Fibroblast of pulmonary artery (primary cell): ENCODE data around the gene EIF4E1B.

Experiments used
- DNase-seq: peaks from one replicate; pipeline ENCODE4 v3.0.0-alpha.2; 2010; ENCODE audit warnings: low read depth
- H3K4me3 ChIP-seq: replicated peaks from 2 replicates; pipeline ENCODE4 v1.5.1; 2011; ENCODE audit warnings: low read depth, mild to moderate bottlenecking, control low read depth, low read length, moderate library complexity
- TF ChIP-seq, protein P1 (sequence below): IDR thresholded peaks from 2 replicates; pipeline ENCODE4 v1.5.1; 2011; ENCODE audit warnings: mild to moderate bottlenecking, control low read depth, low read length, inconsistent platforms; ENCODE audit errors: missing control alignments

Gene EIF4E1B

DNA sequence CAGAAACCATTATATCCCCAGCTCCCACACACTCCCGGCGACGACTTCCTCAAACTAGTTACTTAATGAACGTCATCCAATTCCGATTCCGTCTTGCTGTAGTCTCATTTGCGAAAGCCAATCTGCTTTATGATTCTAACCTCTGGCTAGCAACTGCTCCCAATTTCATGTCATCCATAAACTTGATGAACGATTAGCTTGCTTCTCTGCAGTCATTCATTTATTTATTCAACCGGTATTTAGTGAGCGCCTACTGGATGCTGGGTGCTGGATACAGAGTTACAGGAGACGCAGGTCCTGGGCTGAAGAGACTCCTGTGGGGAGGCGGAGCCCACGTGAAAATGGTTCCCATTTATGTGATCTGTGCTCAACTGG lies 63.0 kb downstream of the EIF4E1B start:
- TF ChIP-seq, protein P1, sequence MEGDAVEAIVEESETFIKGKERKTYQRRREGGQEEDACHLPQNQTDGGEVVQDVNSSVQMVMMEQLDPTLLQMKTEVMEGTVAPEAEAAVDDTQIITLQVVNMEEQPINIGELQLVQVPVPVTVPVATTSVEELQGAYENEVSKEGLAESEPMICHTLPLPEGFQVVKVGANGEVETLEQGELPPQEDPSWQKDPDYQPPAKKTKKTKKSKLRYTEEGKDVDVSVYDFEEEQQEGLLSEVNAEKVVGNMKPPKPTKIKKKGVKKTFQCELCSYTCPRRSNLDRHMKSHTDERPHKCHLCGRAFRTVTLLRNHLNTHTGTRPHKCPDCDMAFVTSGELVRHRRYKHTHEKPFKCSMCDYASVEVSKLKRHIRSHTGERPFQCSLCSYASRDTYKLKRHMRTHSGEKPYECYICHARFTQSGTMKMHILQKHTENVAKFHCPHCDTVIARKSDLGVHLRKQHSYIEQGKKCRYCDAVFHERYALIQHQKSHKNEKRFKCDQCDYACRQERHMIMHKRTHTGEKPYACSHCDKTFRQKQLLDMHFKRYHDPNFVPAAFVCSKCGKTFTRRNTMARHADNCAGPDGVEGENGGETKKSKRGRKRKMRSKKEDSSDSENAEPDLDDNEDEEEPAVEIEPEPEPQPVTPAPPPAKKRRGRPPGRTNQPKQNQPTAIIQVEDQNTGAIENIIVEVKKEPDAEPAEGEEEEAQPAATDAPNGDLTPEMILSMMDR: no peak
- peak; percentile 31 for DNase-seq
- H3K4me3 ChIP-seq: no peak overlapping the region

DNA sequence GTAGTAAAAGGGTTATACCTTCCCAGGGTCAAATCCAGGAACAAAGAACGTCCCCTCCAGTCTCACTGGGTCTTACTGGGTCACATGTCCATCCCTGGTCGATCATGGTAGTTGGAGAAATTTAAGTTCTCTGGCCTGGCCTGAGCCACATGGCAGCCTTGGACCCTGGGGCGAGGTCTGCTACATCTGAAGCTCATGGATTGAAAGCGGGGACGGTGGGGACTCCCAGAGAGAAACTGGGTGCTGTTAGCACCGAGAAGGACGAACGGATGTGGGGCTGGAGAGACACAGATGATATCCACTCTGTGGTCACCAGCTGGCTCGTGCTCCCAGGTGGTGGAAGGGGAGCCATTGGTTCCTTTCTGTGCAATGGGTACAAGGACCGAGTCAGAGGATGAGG lies 63.7 kb downstream of the EIF4E1B start:
- TF ChIP-seq, protein P1: no peak
- H3K4me3 ChIP-seq: no peak overlapping the region
- no peak for DNase-seq

DNA sequence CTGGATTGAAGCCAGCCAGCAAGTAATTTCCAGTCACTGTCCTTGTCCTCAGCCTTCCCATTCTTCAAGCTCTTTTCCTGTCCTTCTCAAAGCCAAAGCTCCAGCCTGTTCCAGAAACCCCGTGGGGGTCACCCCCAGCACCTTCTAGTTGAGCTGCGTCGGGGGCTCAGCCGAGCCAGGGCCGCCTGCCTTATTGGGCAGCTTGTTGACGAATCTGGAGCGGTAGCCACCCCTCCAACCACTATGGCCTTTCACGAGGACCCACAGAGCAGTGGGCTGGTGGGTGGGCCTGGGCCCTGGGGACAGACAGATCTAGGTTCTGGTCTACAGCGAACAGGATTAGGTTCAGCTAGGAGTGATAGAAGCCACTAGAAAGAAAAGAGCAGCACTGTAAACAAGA lies 64.2 kb downstream of the EIF4E1B start:
- no peak overlapping the region for H3K4me3 ChIP-seq
- TF ChIP-seq, protein P1: no peak
- no peak for DNase-seq

DNA sequence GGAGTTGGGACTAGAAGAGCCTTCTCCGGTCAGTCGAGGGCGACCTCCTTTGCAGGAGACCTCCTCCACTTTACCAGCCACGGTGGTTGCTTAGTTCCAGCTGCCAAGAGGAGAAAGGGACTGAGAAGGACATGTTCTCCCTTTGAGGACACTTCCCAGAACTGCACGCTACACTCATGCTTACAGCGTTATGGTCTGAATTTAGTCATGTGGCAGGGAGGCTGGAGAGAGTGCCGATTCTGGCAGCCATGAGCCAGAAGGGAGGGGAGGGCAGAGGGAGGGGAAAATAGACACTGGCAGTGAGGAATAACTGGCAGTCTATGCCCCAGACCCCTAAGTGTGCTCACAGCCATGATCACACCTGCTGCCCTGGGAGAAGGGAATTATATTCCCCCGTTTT lies 64.6 kb downstream of the EIF4E1B start:
- no peak for DNase-seq
- H3K4me3 ChIP-seq: no peak overlapping the region
- TF ChIP-seq, protein P1: no peak
